ENCODE data around the gene LRBA. TPM values are rescaled to one million over a fixed set of nuclear protein-coding genes. Genes with fewer than 3 reads are reported as not detected.

The LRBA gene
- total RNA-seq, 3 donors from 2014 or later (not counting 1 experiment from before 2014, with no cell fraction given) = 72.1 to 87.6 (median 83.1) TPM

DNA sequence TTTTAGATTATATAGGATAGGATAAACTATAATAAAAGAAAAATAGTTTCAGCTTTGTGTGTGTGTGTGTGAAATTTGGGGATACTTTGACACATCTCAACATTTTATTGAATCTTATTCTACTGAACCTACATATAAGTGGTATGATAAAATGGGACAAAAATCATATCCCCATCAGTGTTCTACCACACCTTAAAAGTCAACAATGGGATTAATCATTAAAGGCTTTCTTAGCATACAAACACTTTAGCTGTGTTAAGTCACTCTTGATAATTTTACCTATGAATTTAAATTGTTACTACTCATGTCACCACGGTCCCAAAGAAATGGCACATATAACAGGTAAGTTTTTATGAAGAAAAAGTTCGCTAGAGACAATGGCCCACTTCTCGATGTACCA is 37.7 kb upstream of the LRBA start:
- no peak for DNase-seq

DNA sequence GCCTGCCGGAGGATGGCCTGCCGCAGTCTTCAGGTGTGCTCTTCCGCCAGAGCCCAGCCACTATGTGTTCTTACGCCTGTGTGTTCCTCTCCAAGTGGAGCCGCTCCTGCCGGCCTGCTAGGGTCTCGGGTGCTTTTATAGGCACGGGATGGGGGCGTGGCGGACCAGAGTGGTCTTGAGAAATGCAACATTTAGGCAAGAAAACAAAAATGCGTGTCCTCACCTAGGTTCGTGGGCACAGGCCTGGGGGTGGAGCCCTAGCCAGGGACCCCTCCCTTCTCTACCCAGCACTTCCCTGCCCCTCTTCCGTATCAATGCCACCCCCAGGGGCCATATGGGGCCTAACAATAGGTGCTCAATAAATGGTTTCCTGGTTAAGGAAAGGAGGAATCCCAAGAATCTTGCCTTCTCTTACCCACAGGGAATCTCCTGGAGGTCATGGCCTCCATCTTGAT is 34.4 kb upstream of the LRBA start:
- intact Hi-C loops (cut with micrococcal nuclease) = no loop called here
- no peak for ATAC-seq
- H3K9me3 Mint-ChIP-seq = no peaks in the 10 kb centered on the region

More for the DNA sequence above, 37.7 kb upstream of the LRBA start:
- no peak overlapping the region for H3K27ac ChIP-seq (ENCODE audit: low read length)
- H3K4me1 Mint-ChIP-seq = no peaks in the 10 kb centered on the region
- H3K9me3 Mint-ChIP-seq = no peaks in the 10 kb centered on the region
- TF ChIP-seq, protein P1, sequence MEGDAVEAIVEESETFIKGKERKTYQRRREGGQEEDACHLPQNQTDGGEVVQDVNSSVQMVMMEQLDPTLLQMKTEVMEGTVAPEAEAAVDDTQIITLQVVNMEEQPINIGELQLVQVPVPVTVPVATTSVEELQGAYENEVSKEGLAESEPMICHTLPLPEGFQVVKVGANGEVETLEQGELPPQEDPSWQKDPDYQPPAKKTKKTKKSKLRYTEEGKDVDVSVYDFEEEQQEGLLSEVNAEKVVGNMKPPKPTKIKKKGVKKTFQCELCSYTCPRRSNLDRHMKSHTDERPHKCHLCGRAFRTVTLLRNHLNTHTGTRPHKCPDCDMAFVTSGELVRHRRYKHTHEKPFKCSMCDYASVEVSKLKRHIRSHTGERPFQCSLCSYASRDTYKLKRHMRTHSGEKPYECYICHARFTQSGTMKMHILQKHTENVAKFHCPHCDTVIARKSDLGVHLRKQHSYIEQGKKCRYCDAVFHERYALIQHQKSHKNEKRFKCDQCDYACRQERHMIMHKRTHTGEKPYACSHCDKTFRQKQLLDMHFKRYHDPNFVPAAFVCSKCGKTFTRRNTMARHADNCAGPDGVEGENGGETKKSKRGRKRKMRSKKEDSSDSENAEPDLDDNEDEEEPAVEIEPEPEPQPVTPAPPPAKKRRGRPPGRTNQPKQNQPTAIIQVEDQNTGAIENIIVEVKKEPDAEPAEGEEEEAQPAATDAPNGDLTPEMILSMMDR (IDR thresholded peaks at IDR 0.05) = no peak
- no peaks in the 10 kb centered on the region for H3K36me3 ChIP-seq (ENCODE audit: control insufficient read depth, insufficient read depth, low read length)
- no peak overlapping the region for H3K4me3 Mint-ChIP-seq
- intact Hi-C loops (cut with micrococcal nuclease) = no loop called here
- H3K36me3 Mint-ChIP-seq = no peaks in the 10 kb centered on the region
- H3K4me3 ChIP-seq (ENCODE audit: low read length) = no peak overlapping the region
- no peak for ATAC-seq
- WGBS (ENCODE audit: insufficient coverage) = 100% methylated on average over 3 of the region's 3 CpGs
- peaks cover 0 to 3% of the 10 kb centered on the region in 2 donors for H3K27me3 Mint-ChIP-seq (ENCODE audit: low read depth in 2 of 2)
- no peaks in the 10 kb centered on the region for H3K9me3 ChIP-seq (ENCODE audit: control insufficient read depth, insufficient read depth, low read length)
- no peak overlapping the region for H3K27ac Mint-ChIP-seq
- H3K4me1 ChIP-seq (ENCODE audit: control insufficient read depth, insufficient read depth, low read length) = no peaks in the 10 kb centered on the region
- no peaks in the 10 kb centered on the region for H3K27me3 ChIP-seq (ENCODE audit: control insufficient read depth, insufficient read depth, low read length)

DNA sequence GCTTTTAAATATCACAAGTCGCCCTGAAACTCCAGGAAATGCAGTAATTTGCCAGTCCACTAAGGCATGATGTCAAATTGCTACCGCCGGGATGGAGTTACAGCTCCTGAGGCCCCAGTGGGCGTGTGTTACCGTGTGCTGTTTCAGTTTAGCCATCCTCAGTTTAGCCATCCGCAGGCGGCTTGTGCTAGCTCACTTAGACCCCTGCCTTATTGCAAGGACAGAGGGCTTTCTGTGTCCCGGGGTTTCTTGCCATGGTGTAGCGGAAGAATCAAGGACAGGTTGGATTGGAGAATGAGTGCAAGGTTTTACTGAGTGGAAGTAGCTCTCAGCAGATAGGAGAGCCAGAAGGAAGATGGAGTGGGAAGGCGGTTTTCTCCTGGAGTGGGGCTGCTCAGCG is 33.8 kb upstream of the LRBA start:
- intact Hi-C loops (cut with micrococcal nuclease) = no loop called here
- ATAC-seq (no peak), DNase-seq (no peak)
- H3K36me3 ChIP-seq (ENCODE audit: control insufficient read depth, insufficient read depth, low read length) = no peaks in the 10 kb centered on the region
- no peak overlapping the region for H3K27ac Mint-ChIP-seq
- H3K9me3 ChIP-seq (ENCODE audit: control insufficient read depth, insufficient read depth, low read length) = no peaks in the 10 kb centered on the region
- peaks cover 0 to 3% of the 10 kb centered on the region in 2 donors for H3K27me3 Mint-ChIP-seq (ENCODE audit: low read depth in 2 of 2)
- H3K4me3 ChIP-seq (ENCODE audit: low read length) = no peak overlapping the region
- H3K4me3 Mint-ChIP-seq = no peak overlapping the region
- no peaks in the 10 kb centered on the region for H3K9me3 Mint-ChIP-seq
- 95% methylated on average over 11 of the region's 11 CpGs for WGBS (ENCODE audit: insufficient coverage)
- H3K27ac ChIP-seq (ENCODE audit: low read length) = no peak overlapping the region
- no peaks in the 10 kb centered on the region for H3K36me3 Mint-ChIP-seq
- H3K27me3 ChIP-seq (ENCODE audit: control insufficient read depth, insufficient read depth, low read length) = no peaks in the 10 kb centered on the region
- H3K4me1 Mint-ChIP-seq = no peaks in the 10 kb centered on the region
- TF ChIP-seq, protein P1 (IDR thresholded peaks at IDR 0.05) = no peak
- no peaks in the 10 kb centered on the region for H3K4me1 ChIP-seq (ENCODE audit: control insufficient read depth, insufficient read depth, low read length)

More for the DNA sequence above, 34.4 kb upstream of the LRBA start:
- DNase-seq = no peak
- Mint-ChIP-seq H3K36me3 (no peaks in the 10 kb centered on the region), H3K4me1 (no peaks in the 10 kb centered on the region), H3K27me3 (ENCODE audit: low read depth in 2 of 2) (peaks cover 0 to 3% of the 10 kb centered on the region in 2 donors), H3K4me3 (no peak overlapping the region), H3K27ac (no peak overlapping the region)
- H3K27ac ChIP-seq (ENCODE audit: low read length) = no peak overlapping the region
- no peaks in the 10 kb centered on the region for H3K36me3 ChIP-seq (ENCODE audit: control insufficient read depth, insufficient read depth, low read length)
- H3K4me1 ChIP-seq (ENCODE audit: control insufficient read depth, insufficient read depth, low read length) = no peaks in the 10 kb centered on the region
- H3K9me3 ChIP-seq (ENCODE audit: control insufficient read depth, insufficient read depth, low read length) = no peaks in the 10 kb centered on the region
- TF ChIP-seq, protein P1 (IDR thresholded peaks at IDR 0.05) = no peak
- 95% methylated on average over 13 of the region's 13 CpGs for WGBS (ENCODE audit: insufficient coverage)
- H3K4me3 ChIP-seq (ENCODE audit: low read length) = no peak overlapping the region
- no peaks in the 10 kb centered on the region for H3K27me3 ChIP-seq (ENCODE audit: control insufficient read depth, insufficient read depth, low read length)

DNA sequence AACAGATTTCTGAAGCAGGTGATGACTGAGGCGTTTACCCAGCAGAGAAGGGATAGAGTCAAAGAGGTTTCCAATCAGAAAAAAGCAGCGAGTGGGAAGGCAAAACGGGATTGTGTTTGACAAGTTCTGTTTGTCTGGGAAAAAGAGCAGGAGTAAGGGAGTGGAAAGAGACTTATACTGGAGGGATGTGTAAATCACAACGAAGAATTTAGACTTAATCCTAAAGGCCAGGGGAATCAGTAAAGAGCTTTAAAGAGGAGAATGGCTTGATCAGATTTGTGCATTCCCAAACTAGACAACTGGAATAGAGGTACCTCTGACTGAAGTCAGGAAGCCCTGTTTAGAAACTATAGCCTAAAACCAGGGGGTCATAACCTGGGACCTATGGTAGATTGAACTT is 31.5 kb upstream of the LRBA start:
- TF ChIP-seq, protein P1 (IDR thresholded peaks at IDR 0.05) = no peak
- no peaks in the 10 kb centered on the region for H3K9me3 ChIP-seq (ENCODE audit: control insufficient read depth, insufficient read depth, low read length)
- Mint-ChIP-seq H3K27me3 (ENCODE audit: low read depth in 2 of 2) (peaks cover 0 to 3% of the 10 kb centered on the region in 2 donors), H3K4me1 (no peaks in the 10 kb centered on the region), H3K9me3 (no peaks in the 10 kb centered on the region), H3K4me3 (no peak overlapping the region), H3K27ac (no peak overlapping the region), H3K36me3 (no peaks in the 10 kb centered on the region)
- no peak for ATAC-seq
- no peak for DNase-seq
- no peaks in the 10 kb centered on the region for H3K27me3 ChIP-seq (ENCODE audit: control insufficient read depth, insufficient read depth, low read length)
- 92% methylated on average over 4 of the region's 4 CpGs for WGBS (ENCODE audit: insufficient coverage)
- H3K4me3 ChIP-seq (ENCODE audit: low read length) = no peak overlapping the region
- no peaks in the 10 kb centered on the region for H3K36me3 ChIP-seq (ENCODE audit: control insufficient read depth, insufficient read depth, low read length)
- H3K27ac ChIP-seq (ENCODE audit: low read length) = no peak overlapping the region
- intact Hi-C loops (cut with micrococcal nuclease) = no loop called here
- H3K4me1 ChIP-seq (ENCODE audit: control insufficient read depth, insufficient read depth, low read length) = no peaks in the 10 kb centered on the region

All from natural killer cell (primary cell).